CD4-positive, alpha-beta T cell treated with Interleukin-6 for 4 hours (primary cell): ENCODE measurements around the gene CRYGS.

ENCODE experiments used
- DNase-seq: peaks from one replicate; pipeline ENCODE4 v3.0.0-alpha.2; 2020; ENCODE audit warnings: mixed read lengths

The CRYGS gene

GRCh38 chr3:186489507-186489906 is 54.7 kb downstream of the CRYGS start:
- DNase-seq: no peak
